C4-2B (cell line): ENCODE data around the gene HMGB2.

Experiments
- H3K27ac ChIP-seq: fragments of 450-650 bp; 2 replicates; pipeline ENCODE4 v1.5.1; 2017
- ZFX ChIP-seq: fragments of 450-650 bp; IDR thresholded peaks from 2 replicates; pipeline ENCODE4 v1.6.1; 2017
- TF ChIP-seq, protein P1 (sequence below): fragments of 450-650 bp; conservative IDR thresholded peaks from 2 replicates; pipeline ENCODE4 v1.5.1; 2017; ENCODE audit warnings: mild to moderate bottlenecking

Gene HMGB2

DNA sequence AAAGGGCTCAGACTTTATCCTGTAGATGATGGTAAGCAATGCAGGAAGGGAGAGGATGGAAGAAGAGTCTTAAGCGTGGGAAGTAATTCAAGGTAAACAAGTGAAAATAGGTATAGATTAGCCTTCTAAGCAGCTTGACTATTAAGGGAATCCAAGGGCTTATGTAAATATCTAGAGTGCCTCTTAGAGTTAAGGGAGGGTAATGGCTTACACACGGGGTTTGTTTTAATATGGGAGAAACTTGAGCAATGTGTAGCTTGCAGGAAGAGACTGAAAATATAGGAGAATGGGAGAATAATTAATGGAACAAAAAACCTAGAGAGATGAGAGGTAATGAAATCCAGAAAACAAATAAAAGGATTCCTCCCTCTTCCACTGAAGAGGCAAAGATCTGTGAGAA lies 23.8 kb upstream of the HMGB2 start:
- TF ChIP-seq, protein P1, sequence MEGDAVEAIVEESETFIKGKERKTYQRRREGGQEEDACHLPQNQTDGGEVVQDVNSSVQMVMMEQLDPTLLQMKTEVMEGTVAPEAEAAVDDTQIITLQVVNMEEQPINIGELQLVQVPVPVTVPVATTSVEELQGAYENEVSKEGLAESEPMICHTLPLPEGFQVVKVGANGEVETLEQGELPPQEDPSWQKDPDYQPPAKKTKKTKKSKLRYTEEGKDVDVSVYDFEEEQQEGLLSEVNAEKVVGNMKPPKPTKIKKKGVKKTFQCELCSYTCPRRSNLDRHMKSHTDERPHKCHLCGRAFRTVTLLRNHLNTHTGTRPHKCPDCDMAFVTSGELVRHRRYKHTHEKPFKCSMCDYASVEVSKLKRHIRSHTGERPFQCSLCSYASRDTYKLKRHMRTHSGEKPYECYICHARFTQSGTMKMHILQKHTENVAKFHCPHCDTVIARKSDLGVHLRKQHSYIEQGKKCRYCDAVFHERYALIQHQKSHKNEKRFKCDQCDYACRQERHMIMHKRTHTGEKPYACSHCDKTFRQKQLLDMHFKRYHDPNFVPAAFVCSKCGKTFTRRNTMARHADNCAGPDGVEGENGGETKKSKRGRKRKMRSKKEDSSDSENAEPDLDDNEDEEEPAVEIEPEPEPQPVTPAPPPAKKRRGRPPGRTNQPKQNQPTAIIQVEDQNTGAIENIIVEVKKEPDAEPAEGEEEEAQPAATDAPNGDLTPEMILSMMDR = no peak
- no peak for TF ChIP-seq ZFX
- H3K27ac ChIP-seq = no peak overlapping the region

DNA sequence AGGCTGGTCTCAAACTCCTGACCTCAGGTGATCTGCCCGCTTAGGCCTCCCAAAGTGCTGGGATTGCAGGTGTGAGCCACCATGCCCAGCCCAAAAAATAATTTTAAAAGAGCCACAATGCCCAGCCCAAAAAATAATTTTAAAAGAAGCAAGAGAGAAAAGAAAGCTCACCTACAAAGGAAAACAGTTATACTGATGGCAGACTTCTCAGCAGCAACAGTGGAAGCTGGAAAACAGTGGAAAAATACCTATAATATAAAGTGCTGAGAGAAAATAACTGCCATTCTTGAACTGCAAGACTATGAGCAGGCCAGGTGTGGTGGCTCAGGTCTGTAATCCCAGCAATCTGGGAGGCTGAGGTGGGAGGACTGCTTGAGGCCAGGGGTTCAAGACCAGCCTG lies 13.3 kb upstream of the HMGB2 start:
- no peak overlapping the region for H3K27ac ChIP-seq
- TF ChIP-seq ZFX = no peak
- TF ChIP-seq, protein P1 = no peak

DNA sequence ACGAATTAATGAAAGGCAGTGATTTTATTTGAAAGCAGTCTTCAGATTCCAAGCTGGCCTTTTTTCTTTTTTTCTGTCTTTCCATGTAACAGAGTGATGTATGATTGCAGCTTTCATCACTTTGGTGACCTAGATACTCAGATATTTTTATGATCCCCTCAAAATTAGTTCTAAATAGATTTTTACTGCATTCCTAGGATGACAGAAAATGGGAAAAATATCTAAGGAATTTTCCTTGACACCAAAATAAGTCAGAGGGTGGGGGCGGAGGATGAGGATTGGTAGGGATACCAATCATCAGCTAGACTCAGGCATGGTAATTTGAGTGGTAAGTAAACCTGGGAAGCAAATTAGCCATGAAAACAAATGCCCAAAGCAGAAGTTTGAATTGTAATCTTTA lies 11.9 kb upstream of the HMGB2 start:
- no peak for TF ChIP-seq ZFX
- TF ChIP-seq, protein P1 = no peak
- H3K27ac ChIP-seq = no peak overlapping the region

DNA sequence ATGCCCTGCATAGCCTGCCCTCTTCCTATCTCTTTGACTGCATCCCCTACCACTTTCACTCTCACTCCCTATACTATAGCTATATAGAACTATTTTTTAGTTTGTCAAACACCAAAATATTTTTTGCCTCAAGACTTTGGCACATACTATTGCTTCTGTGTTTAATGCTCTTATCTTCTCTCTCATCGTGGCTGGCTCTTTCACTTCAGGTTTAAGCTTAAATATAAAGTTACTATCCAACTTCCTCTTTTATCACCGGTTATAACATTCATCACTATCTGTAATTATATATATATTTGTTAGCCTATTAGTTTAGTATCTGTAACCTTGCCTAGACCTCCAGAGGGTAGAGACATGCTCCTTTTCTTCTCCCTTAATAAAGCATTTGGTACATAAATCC lies 11.5 kb upstream of the HMGB2 start:
- no peak overlapping the region for H3K27ac ChIP-seq
- TF ChIP-seq, protein P1 = no peak
- TF ChIP-seq ZFX = no peak

DNA sequence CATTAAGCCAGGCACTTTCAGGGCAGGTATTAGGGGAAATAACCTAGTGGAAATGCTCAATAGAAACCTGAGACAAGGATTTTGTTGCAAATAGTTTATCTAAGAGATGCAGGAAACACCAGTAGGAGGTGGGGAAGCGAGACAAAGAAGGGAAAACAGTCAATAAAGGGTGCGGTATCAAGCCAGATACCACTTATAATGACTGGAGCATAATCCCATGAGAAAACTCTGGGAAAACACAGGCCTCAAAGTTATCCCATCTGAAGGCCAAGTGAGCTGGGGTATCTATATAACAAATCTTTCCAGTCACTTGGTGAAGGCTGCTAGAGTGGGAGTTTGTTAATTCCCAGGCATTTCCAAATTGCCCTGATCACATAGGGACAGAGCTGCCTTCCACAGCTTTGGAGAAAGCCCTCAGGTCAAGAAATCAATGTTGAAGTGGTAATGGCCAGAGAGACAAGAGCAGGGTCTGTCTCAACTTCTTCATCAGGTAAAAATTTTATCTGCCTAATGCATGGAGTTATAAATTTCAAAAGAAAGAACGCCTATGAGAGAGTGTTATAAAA lies 9.8 kb upstream of the HMGB2 start:
- no peak for TF ChIP-seq ZFX
- TF ChIP-seq, protein P1 = no peak
- H3K27ac ChIP-seq = no peak overlapping the region

GRCh38 chr4:173337463-173337862 lies 3.3 kb upstream of the HMGB2 start:
- H3K27ac ChIP-seq = no peak overlapping the region
- TF ChIP-seq, protein P1 = no peak
- no peak for TF ChIP-seq ZFX

GRCh38 chr4:173334891-173335752 lies 964 bp upstream of the HMGB2 start:
- TF ChIP-seq ZFX = no peak
- TF ChIP-seq, protein P1 = no peak
- H3K27ac ChIP-seq = peak overlapping the region; percentile 98
